Right lobe of liver (tissue), 6 donors: ENCODE results near the gene THYN1. TPM values are rescaled to one million over a fixed set of nuclear protein-coding genes. Genes with fewer than 3 reads are reported as not detected.
"Not testable (repeated sequence)": the region's sequence is repeated elsewhere in the genome, so short reads cannot be mapped to it uniquely, and the experiment has no call there.

ENCODE experiments used
- ATAC-seq, 4 donors: fragments of 200-7000 bp; cut with Tn5 transposase; one replicate each; pipeline ENCODE4 v1.9.1; 2020; ENCODE audit warnings: mild to moderate bottlenecking in 4 of 4, moderate library complexity in 4 of 4
- DNase-seq, 3 donors: peaks; one replicate each; pipeline ENCODE4 v3.0.0-alpha.2; 2020
- H3K27ac ChIP-seq, 3 donors: fragments of 200-600 bp; one replicate each; pipeline ENCODE4 v1.8.0; 2022
- H3K27me3 ChIP-seq, 2 donors: fragments of 200-600 bp; one replicate each; pipeline ENCODE4 v1.8.0; 2022
- H3K36me3 ChIP-seq, 4 donors: fragments of 200-600 bp; sonication (generic) in 1 of 4; one replicate each; pipeline versions ENCODE4 v1.5.1 to v1.8.0; 2017 to 2022; ENCODE audit warnings: control low read depth in 1 of 4
- H3K4me1 ChIP-seq, 4 donors: fragments of 200-600 bp; sonication (generic) in 1 of 4; one replicate each; pipeline versions ENCODE4 v1.5.1 to v1.8.0; 2017 to 2022; ENCODE audit warnings: control low read depth in 1 of 4
- H3K4me3 ChIP-seq, 3 donors: fragments of 200-600 bp; one replicate each; pipeline ENCODE4 v1.8.0; 2022
- H3K9me3 ChIP-seq, 4 donors: fragments of 200-600 bp; sonication (generic) in 1 of 4; one replicate each; pipeline versions ENCODE4 v1.5.1 to v1.8.0; 2017 to 2022; ENCODE audit warnings: control low read depth in 1 of 4
- CTCF ChIP-seq, 4 donors: fragments of 200-600 bp in 3 of 4; fragments of 450-650 bp in 1 of 4; IDR thresholded peaks; one replicate each; pipeline versions ENCODE4 v1.5.1 to v1.8.0; 2016 to 2022; ENCODE audit warnings: antibody characterized with exemption in 4 of 4, mild to moderate bottlenecking in 2 of 4
- POLR2A ChIP-seq: fragments of 450-650 bp; IDR thresholded peaks from one replicate; pipeline ENCODE4 v1.6.1; 2017; ENCODE audit warnings: antibody characterized with exemption, mild to moderate bottlenecking
- WGBS: methylation state at CpG from one replicate; pipeline ENCODE4 v1.1.6; 2018; ENCODE audit warnings: low coverage, low lambda C conversion rate; ENCODE audit not compliant: insufficient coverage; ENCODE audit errors: missing lambda C conversion rate; 5-methylcytosine and 5-hydroxymethylcytosine counted together
- intact Hi-C, 2 donors: fragments of 100-400 bp; cut with DNase I; formaldehyde crosslinking; loops; one replicate each; pipeline versions ENCODE4 v1.11.2 to v1.14.1; 2022
- total RNA-seq, 6 experiments: library from RNA; depleted of rRNA in 2 of 6; stranded (reverse); fragments of >200 nt in 2 of 6; fragmentation: NEBNext Ultra II Directional in 3 of 6; extraction: Animal tissue kit (Norgen Biotek cat#: 25700) in 3 of 6; gene quantifications; one replicate each; pipeline versions ENCODE4 v1.1.0 to v1.2.4, GENCODE V29; 2016 to 2023
- donor health status: DM: no; HTN: yes; CAD: no.
- donor health status: DM: no; HTN: no; CAD: no.
- donor health status: DM: no; HTN: no; CAD: no.
- donor health status: DM: no; HTN: yes; CAD: no.
- donor health status: DM: no; HTN: yes; CAD: no.

Gene THYN1
- total RNA-seq, 6 experiments from 2014 or later, result 11.7 to 39.2 (median 20.6) TPM

GRCh38 chr11:134258577-134258976 lies 5.4 kb upstream of the THYN1 start:
- intact Hi-C loops, result no loop called here
- Histone ChIP-seq H3K4me3 (no peak overlapping the region), H3K27me3 (no peaks in the 10 kb centered on the region), H3K27ac (no peak overlapping the region), H3K9me3 (no peaks in the 10 kb centered on the region), H3K36me3 (peaks cover 0 to 36% (median 10%) of the 10 kb centered on the region in 4 donors), H3K4me1 (peaks cover 0 to 8% (median 0%) of the 10 kb centered on the region in 4 donors)
- ATAC-seq (no peak), DNase-seq (no peak)
- WGBS, result 94% methylated on average over 3 of the region's 4 CpGs
- TF ChIP-seq CTCF (IDR thresholded peaks at IDR 0.05) (no peak), POLR2A (no peak)

GRCh38 chr11:134257101-134257500 lies 3.9 kb upstream of the THYN1 start:
- WGBS, result 93% methylated on average over 7 of the region's 11 CpGs
- Histone ChIP-seq H3K4me3 (no peak overlapping the region), H3K27me3 (no peaks in the 10 kb centered on the region), H3K4me1 (peaks cover 0 to 11% (median under 1%) of the 10 kb centered on the region in 4 donors), H3K9me3 (no peaks in the 10 kb centered on the region), H3K36me3 (peaks cover 0 to 23% (median 10%) of the 10 kb centered on the region in 4 donors), H3K27ac (no peak overlapping the region)
- ATAC-seq, result no peak
- TF ChIP-seq CTCF (IDR thresholded peaks at IDR 0.05), result no peak
- TF ChIP-seq POLR2A, result no peak
- intact Hi-C loops, result no loop called here
- DNase-seq, result no peak

GRCh38 chr11:134255184-134255561 lies 2.0 kb upstream of the THYN1 start:
- Histone ChIP-seq H3K36me3 (peaks cover 0 to 15% (median 4%) of the 10 kb centered on the region in 4 donors), H3K4me1 (peaks cover 0 to 28% (median 11%) of the 10 kb centered on the region in 4 donors)
- intact Hi-C loops, DNase-seq, H3K9me3 ChIP-seq, H3K27me3 ChIP-seq, ATAC-seq, H3K27ac ChIP-seq, H3K4me3 ChIP-seq: not testable (repeated sequence)
- 95% methylated on average over 4 of the region's 5 CpGs for WGBS

GRCh38 chr11:134254433-134255183 lies 1.5 kb upstream of the THYN1 start:
- Histone ChIP-seq H3K4me1 (peaks cover 0 to 34% (median 13%) of the 10 kb centered on the region in 4 donors), H3K27ac (no peak overlapping the region), H3K27me3 (no peaks in the 10 kb centered on the region), H3K4me3 (peak overlapping the region in 2 of 3 donors; percentile 89 to 93), H3K9me3 (no peaks in the 10 kb centered on the region), H3K36me3 (peaks cover 0 to 13% (median 4%) of the 10 kb centered on the region in 4 donors)
- no peak for TF ChIP-seq POLR2A
- no peak for TF ChIP-seq CTCF (IDR thresholded peaks at IDR 0.05)
- 53% methylated on average over 3 of the region's 3 CpGs for WGBS
- intact Hi-C loops, result no loop called here
- ATAC-seq, result no peak
- no peak for DNase-seq
